G401 (cell line): Measurements from ENCODE around the gene C11orf52. TPM values are rescaled to one million over a fixed set of nuclear protein-coding genes. Genes with fewer than 3 reads are reported as not detected.

ENCODE experiments used
- DNase-seq: peaks from one replicate; pipeline ENCODE4 v3.0.0-alpha.2; 2015; ENCODE audit warnings: low spot score
- in situ Hi-C: cut with HindIII; loops from 2 replicates; pipeline ENCODE4 v1.10.0; 2016; ENCODE audit warnings: low sequenced_read_pairs, mixed read lengths
- total RNA-seq: library from RNA; depleted of rRNA; stranded (reverse); fragments of >200 nt; shearing (Covaris generic); gene quantifications from 2 replicates; pipeline ENCODE4 v1.2.3, GENCODE V29; 2014

The C11orf52 gene
- total RNA-seq, 1 experiment from 2014 or later, result 26.1 TPM

- in situ Hi-C loops, result no loop called here
- DNase-seq, result peak; percentile 80
Observed at GRCh38 chr11:111934306-111934705, 15.6 kb downstream of the C11orf52 start.

- in situ Hi-C loops, result no loop called here
- peak; percentile 41 for DNase-seq
Observed at GRCh38 chr11:111935317-111936039, 16.8 kb downstream of the C11orf52 start.

GRCh38 chr11:111936040-111936540 is 17.4 kb downstream of the C11orf52 start:
- in situ Hi-C loops, result no loop called here
- no peak for DNase-seq

- in situ Hi-C loops, result no loop called here
- DNase-seq, result no peak
Observed at GRCh38 chr11:111937461-111937769, 18.7 kb downstream of the C11orf52 start.

GRCh38 chr11:111937844-111938243 is 19.1 kb downstream of the C11orf52 start:
- in situ Hi-C loops, result no loop called here
- DNase-seq, result peak; percentile 63

- in situ Hi-C loops, result no loop called here
- peak; percentile 94 for DNase-seq
Observed at GRCh38 chr11:111938687-111939160, 20.0 kb downstream of the C11orf52 start.

- peak; percentile 77 for DNase-seq
- in situ Hi-C loops, result no loop called here
Observed at GRCh38 chr11:111939836-111940604, 21.3 kb downstream of the C11orf52 start.

GRCh38 chr11:111941963-111942362 is 23.2 kb downstream of the C11orf52 start:
- in situ Hi-C loops, result no loop called here
- peak; percentile 99 for DNase-seq

- in situ Hi-C loops, result no loop called here
- no peak for DNase-seq
Observed at GRCh38 chr11:111942829-111943228, 24.1 kb downstream of the C11orf52 start.

- in situ Hi-C loops, result no loop called here
- no peak for DNase-seq
Observed at GRCh38 chr11:111944139-111944538, 25.4 kb downstream of the C11orf52 start.

GRCh38 chr11:111944651-111945051 is 25.9 kb downstream of the C11orf52 start:
- in situ Hi-C loops, result no loop called here
- DNase-seq, result no peak

- no peak for DNase-seq
- in situ Hi-C loops, result no loop called here
Observed at GRCh38 chr11:111945198-111945597, 26.5 kb downstream of the C11orf52 start.

GRCh38 chr11:111946499-111946898 is 27.8 kb downstream of the C11orf52 start:
- DNase-seq, result no peak
- in situ Hi-C loops, result no loop called here

GRCh38 chr11:111947143-111947542 is 28.4 kb downstream of the C11orf52 start:
- DNase-seq, result no peak
- in situ Hi-C loops, result no loop called here

- in situ Hi-C loops, result no loop called here
Observed at GRCh38 chr11:111949519-111950426, 31.1 kb downstream of the C11orf52 start.

GRCh38 chr11:111951565-111951964 is 32.9 kb downstream of the C11orf52 start:
- no peak for DNase-seq
- in situ Hi-C loops, result no loop called here

More at GRCh38 chr11:111949519-111950426, 31.1 kb downstream of the C11orf52 start:
- no peak for DNase-seq

GRCh38 chr11:111954154-111954553 is 35.4 kb downstream of the C11orf52 start:
- DNase-seq, result no peak
- in situ Hi-C loops, result no loop called here

- in situ Hi-C loops, result no loop called here
Observed at GRCh38 chr11:111957663-111958444, 39.1 kb downstream of the C11orf52 start.

GRCh38 chr11:111960916-111961315 is 42.2 kb downstream of the C11orf52 start:
- in situ Hi-C loops, result no loop called here
- DNase-seq, result no peak

More at GRCh38 chr11:111957663-111958444, 39.1 kb downstream of the C11orf52 start:
- DNase-seq, result no peak
